Spleen (tissue), 7 donors: ENCODE results near the gene PRR30.

Source experiments
- POLR2A ChIP-seq, 3 donors: fragments of 450-650 bp; IDR thresholded peaks; one replicate each; pipeline ENCODE4 v1.5.1; 2017; ENCODE audit warnings: antibody characterized with exemption in 3 of 3, mild to moderate bottlenecking in 1 of 3
- POLR2AphosphoS5 ChIP-seq, 3 donors: sonication (generic); formaldehyde crosslinking; IDR thresholded peaks; one replicate each; pipeline ENCODE4 v1.5.1; 2017; ENCODE audit warnings: antibody characterized with exemption in 3 of 3
- TF ChIP-seq, protein P1 (sequence below), 11 experiments: fragments of 200-600 bp in 7 of 11; fragments of 450-650 bp in 4 of 11; sonication (generic) in 4 of 11; IDR thresholded peaks in 8 of 11; conservative IDR thresholded peaks in 3 of 11; 1 replicate in 7 of 11; 2 replicates in 4 of 11; pipeline versions ENCODE4 v1.4.0 to v1.8.0; 2016 to 2021; ENCODE audit warnings: antibody characterized with exemption in 11 of 11, inconsistent platforms in 4 of 11, mild to moderate bottlenecking in 1 of 11
- donor health status: DM: no; HTN: no; CAD: no; lungs with moderate emphysema.
- donor health status: DM: no; HTN: no; CAD: no.
- donor health status: DM: no; HTN: no; CAD: no.

DNA sequence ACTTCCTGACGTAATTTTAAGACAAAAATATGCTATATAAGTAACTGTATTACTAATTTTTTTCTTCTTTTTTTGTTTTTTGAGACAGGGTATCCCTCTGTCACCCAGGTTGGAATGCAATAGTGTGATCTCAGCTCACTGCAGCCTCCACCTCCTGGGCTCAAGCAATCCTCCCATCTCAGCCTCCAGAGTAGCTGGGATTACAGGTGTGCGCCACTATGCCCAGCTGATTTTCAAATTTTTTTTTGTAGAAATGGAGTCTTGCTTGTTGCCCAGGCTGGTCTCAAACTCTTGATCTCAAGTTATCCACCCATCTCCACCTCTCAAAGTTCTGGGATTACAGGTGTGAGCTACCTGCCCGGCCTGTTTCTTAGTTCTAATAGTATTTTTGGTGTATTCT lies 39.3 kb upstream of the PRR30 start:
- TF ChIP-seq, protein P1, sequence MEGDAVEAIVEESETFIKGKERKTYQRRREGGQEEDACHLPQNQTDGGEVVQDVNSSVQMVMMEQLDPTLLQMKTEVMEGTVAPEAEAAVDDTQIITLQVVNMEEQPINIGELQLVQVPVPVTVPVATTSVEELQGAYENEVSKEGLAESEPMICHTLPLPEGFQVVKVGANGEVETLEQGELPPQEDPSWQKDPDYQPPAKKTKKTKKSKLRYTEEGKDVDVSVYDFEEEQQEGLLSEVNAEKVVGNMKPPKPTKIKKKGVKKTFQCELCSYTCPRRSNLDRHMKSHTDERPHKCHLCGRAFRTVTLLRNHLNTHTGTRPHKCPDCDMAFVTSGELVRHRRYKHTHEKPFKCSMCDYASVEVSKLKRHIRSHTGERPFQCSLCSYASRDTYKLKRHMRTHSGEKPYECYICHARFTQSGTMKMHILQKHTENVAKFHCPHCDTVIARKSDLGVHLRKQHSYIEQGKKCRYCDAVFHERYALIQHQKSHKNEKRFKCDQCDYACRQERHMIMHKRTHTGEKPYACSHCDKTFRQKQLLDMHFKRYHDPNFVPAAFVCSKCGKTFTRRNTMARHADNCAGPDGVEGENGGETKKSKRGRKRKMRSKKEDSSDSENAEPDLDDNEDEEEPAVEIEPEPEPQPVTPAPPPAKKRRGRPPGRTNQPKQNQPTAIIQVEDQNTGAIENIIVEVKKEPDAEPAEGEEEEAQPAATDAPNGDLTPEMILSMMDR (IDR thresholded peaks at IDR 0.05 in 8 of 11, conservative IDR thresholded peaks at IDR 0.05 in 3 of 11): no peak
- TF ChIP-seq POLR2A (IDR thresholded peaks at IDR 0.05) (no peak), POLR2AphosphoS5 (IDR thresholded peaks at IDR 0.05) (no peak)
